Fibroblast of lung (primary cell): ENCODE results near the gene EHD3. TPM values are rescaled to one million over a fixed set of nuclear protein-coding genes. Genes with fewer than 3 reads are reported as not detected.

Experiments
- DNase-seq, 2 donors: peaks; one replicate each; pipeline versions ENCODE4 v3.0.0 to v3.0.0-alpha.2; 2010; ENCODE audit warnings: low read depth in 2 of 2
- H2AFZ ChIP-seq: 2 replicates; pipeline ENCODE4 v1.5.1; 2012; ENCODE audit warnings: low read length, control low read depth, inconsistent platforms
- H3K27ac ChIP-seq: 2 replicates; pipeline ENCODE4 v1.5.1; 2011; ENCODE audit warnings: low read length, control low read depth; ENCODE audit not compliant: insufficient read depth
- H3K27me3 ChIP-seq: 2 replicates; pipeline ENCODE4 v1.5.1; 2011; ENCODE audit warnings: mild to moderate bottlenecking, low read length; ENCODE audit not compliant: control insufficient read depth, insufficient read depth
- H3K36me3 ChIP-seq: 2 replicates; pipeline ENCODE4 v1.5.1; 2011; ENCODE audit warnings: low read length; ENCODE audit not compliant: control insufficient read depth, insufficient read depth
- H3K4me1 ChIP-seq: 2 replicates; pipeline ENCODE4 v1.5.1; 2011; ENCODE audit warnings: low read length; ENCODE audit not compliant: control insufficient read depth, insufficient read depth; ENCODE audit errors: extremely low read depth
- H3K4me2 ChIP-seq: 2 replicates; pipeline ENCODE4 v1.5.1; 2011; ENCODE audit warnings: low read length, control low read depth; ENCODE audit not compliant: insufficient read depth; ENCODE audit errors: extremely low read depth
- H3K4me3 ChIP-seq, 4 experiments: fragments of 200-600 bp in 1 of 4; sonication (generic) in 1 of 4; replicated peaks in 1 of 4; 2 replicates each; pipeline ENCODE4 v1.5.1; 2011 to 2016; ENCODE audit warnings: low read length in 4 of 4, low read depth in 3 of 4, mild to moderate bottlenecking in 3 of 4, control low read depth in 2 of 4, inconsistent platforms in 1 of 4, mixed read lengths in 1 of 4; ENCODE audit not compliant: insufficient read depth in 1 of 4; ENCODE audit errors: control extremely low read depth in 1 of 4
- H3K79me2 ChIP-seq: 2 replicates; pipeline ENCODE4 v1.5.1; 2012; ENCODE audit warnings: mild to moderate bottlenecking, low read length, inconsistent platforms; ENCODE audit not compliant: control insufficient read depth, insufficient read depth
- H3K9ac ChIP-seq: 2 replicates; pipeline ENCODE4 v1.5.1; 2011; ENCODE audit warnings: mild to moderate bottlenecking, low read length, control low read depth; ENCODE audit not compliant: insufficient read depth
- H3K9me3 ChIP-seq: 2 replicates; pipeline ENCODE4 v1.5.1; 2012; ENCODE audit warnings: low read depth, low read length; ENCODE audit not compliant: control insufficient read depth, insufficient read depth
- H4K20me1 ChIP-seq: 2 replicates; pipeline ENCODE4 v1.5.1; 2011; ENCODE audit warnings: low read length; ENCODE audit not compliant: control insufficient read depth, insufficient read depth; ENCODE audit errors: extremely low read depth
- CTCF ChIP-seq, 2 donors: IDR thresholded peaks in 1 of 2; conservative IDR thresholded peaks in 1 of 2; 1 replicate in 1 of 2; 2 replicates in 1 of 2; pipeline ENCODE4 v1.5.1; 2011 to 2012; ENCODE audit warnings: low read length in 2 of 2, control low read depth in 1 of 2, inconsistent platforms in 1 of 2, low read depth in 1 of 2, mild to moderate bottlenecking in 1 of 2
- EZH2 ChIP-seq: IDR thresholded peaks from 2 replicates; pipeline ENCODE4 v1.5.1; 2012; ENCODE audit warnings: low read length, control low read depth, mild to moderate bottlenecking; ENCODE audit errors: missing control alignments
- polyA plus RNA-seq, 2 donors: library from polyadenylated mRNA; depleted of rRNA in 1 of 2; stranded (reverse) in 1 of 2; unstranded in 1 of 2; fragments of >200 nt; gene quantifications; 2 replicates each; pipeline ENCODE4 v1.2.1, GENCODE V29; 2011 to 2012; ENCODE audit warnings: missing spikeins in 1 of 2
- total RNA-seq: library from RNA; depleted of rRNA; stranded (reverse); fragments of >200 nt; gene quantifications from 2 replicates; pipeline ENCODE4 v1.2.1, GENCODE V29; 2014

The EHD3 gene
- total and polyA plus RNA-seq, 2 donors (not counting 1 experiment from before 2014, with no cell fraction given): 30.6 to 37.5 TPM

- Histone ChIP-seq H2AFZ (no peak overlapping the region), H3K79me2 (no peaks in the 10 kb centered on the region), H3K9ac (no peak overlapping the region), H3K9me3 (no peaks in the 10 kb centered on the region), H3K36me3 (no peaks in the 10 kb centered on the region), H3K27ac (no peak overlapping the region), H3K4me1 (no peaks in the 10 kb centered on the region), H3K4me3 (no peak overlapping the region), H4K20me1 (no peaks in the 10 kb centered on the region), H3K27me3 (peaks cover 2% of the 10 kb centered on the region), H3K4me2 (no peak overlapping the region)
- TF ChIP-seq CTCF (conservative IDR thresholded peaks at IDR 0.05 in 1 of 2, IDR thresholded peaks at IDR 0.05 in 1 of 2; ENCODE audit: low read depth in 1 of 2, low read length in 2 of 2): no peak
- TF ChIP-seq EZH2: no peak
- DNase-seq: no peak
Observed at GRCh38 chr2:31214444-31214915, 19.5 kb upstream of the EHD3 start.

DNA sequence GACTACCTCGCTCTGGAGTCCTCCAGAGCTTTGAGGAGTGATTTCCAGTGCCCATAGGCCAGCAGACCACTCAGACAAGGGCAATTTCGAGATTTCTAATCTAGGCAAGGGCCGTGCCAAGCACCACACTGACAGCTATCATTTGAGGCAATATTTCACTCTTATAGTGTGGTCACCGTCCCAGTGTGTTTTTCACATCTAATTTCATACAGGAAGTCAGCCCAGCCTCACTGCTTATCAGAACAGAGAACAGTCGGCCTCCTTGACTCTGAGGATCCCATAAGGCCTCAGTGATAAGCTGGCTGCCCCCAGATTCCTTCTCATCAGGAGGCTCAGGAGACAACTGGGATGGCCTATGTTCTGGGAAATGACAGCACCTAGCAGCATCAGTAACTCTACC, 17.2 kb upstream of the EHD3 start:
- Histone ChIP-seq H3K27ac (no peak overlapping the region), H4K20me1 (no peaks in the 10 kb centered on the region), H3K27me3 (peaks cover 6% of the 10 kb centered on the region), H3K4me2 (no peak overlapping the region), H2AFZ (no peak overlapping the region), H3K9me3 (no peaks in the 10 kb centered on the region), H3K36me3 (no peaks in the 10 kb centered on the region), H3K9ac (no peak overlapping the region), H3K79me2 (no peaks in the 10 kb centered on the region), H3K4me1 (no peaks in the 10 kb centered on the region), H3K4me3 (no peak overlapping the region)
- TF ChIP-seq CTCF (conservative IDR thresholded peaks at IDR 0.05 in 1 of 2, IDR thresholded peaks at IDR 0.05 in 1 of 2; ENCODE audit: low read depth in 1 of 2, low read length in 2 of 2): no peak
- no peak for TF ChIP-seq EZH2
- no peak for DNase-seq

DNA sequence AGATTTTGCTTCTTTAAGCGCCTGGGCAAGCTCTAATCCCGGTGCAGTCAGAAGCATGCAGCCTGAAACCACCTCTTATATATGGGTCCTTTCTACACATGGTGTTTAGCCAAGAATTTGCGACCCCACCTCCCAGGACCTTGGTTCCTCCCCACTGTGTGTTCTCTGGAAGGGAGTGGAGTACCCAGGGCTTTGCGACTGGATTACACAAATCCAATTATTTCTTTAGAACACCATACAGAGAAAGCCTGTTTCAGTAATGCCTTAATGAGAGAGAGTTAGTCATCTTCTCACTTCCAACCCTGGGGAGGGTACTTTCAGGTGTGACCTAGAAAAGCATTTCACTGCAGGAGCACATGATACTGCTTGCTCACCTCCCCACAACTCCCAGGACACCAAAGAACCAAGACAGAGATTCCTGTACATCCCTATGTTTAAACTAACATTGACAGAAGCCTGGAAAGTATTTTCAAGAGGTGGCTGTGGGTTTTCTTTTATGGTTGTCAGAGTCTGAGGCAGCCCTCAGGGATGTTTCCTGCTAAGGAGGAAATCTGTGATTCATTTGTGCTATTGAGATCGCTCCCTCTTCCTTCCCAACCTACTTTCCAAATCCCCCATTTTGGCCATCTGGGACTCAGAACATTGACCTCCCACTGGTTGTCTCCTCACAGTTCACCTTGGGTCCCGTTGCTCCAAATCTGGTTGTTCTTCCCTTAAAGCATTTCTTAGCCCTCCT, 16.3 kb upstream of the EHD3 start, which contains the start of gene CAPN14:
TSS of gene CAPN14 (minus strand) at position 51 of the 736 bp plus-strand sequence. CDS start 12,068 bp downstream, outside the sequence.
- Histone ChIP-seq H3K27ac (no peak within 1 kb of the TSS), H3K79me2 (no peaks in the 10 kb centered on the region), H4K20me1 (no peaks in the 10 kb centered on the region), H3K9me3 (no peaks in the 10 kb centered on the region), H3K4me3 (no peak within 1 kb of the TSS), H3K9ac (no peak within 1 kb of the TSS), H3K4me1 (no peaks in the 10 kb centered on the region), H3K4me2 (no peak within 1 kb of the TSS), H3K36me3 (no peaks in the 10 kb centered on the region), H3K27me3 (peaks cover 6% of the 10 kb centered on the region), H2AFZ (no peak within 1 kb of the TSS)
- TF ChIP-seq EZH2 (no peak), CTCF (conservative IDR thresholded peaks at IDR 0.05 in 1 of 2, IDR thresholded peaks at IDR 0.05 in 1 of 2; ENCODE audit: low read depth in 1 of 2, low read length in 2 of 2) (no peak)
- DNase-seq: no peak
